ENCODE measurements around the gene MYH11.
"Not testable (repeated sequence)": the region's sequence is repeated elsewhere in the genome, so short reads cannot be mapped to it uniquely, and the experiment has no call there.

MYH11 gene

GRCh38 chr16:15704545-15704987 lies 152.3 kb downstream of the MYH11 start:
- H3K27me3 ChIP-seq (ENCODE audit: control insufficient read depth, insufficient read depth, low read length) = no peaks in the 10 kb centered on the region
- peak overlapping the region; percentile 35 for H3K27ac ChIP-seq (ENCODE audit: low read depth, low read length)
- no peak overlapping the region for H3K9ac ChIP-seq (ENCODE audit: low read length)
- H3K36me3 ChIP-seq (ENCODE audit: control insufficient read depth, insufficient read depth, low read length) = peaks cover 19% of the 10 kb centered on the region
- no peak overlapping the region for H3K4me3 ChIP-seq (ENCODE audit: low read length)
- no peaks in the 10 kb centered on the region for H3K4me1 ChIP-seq (ENCODE audit: control insufficient read depth, insufficient read depth, low read length)

- H3K9ac ChIP-seq (ENCODE audit: low read length) = no peak overlapping the region
- H3K4me3 ChIP-seq (ENCODE audit: low read length) = no peak overlapping the region
- H3K27me3 ChIP-seq (ENCODE audit: control insufficient read depth, insufficient read depth, low read length) = no peaks in the 10 kb centered on the region
- H3K4me1 ChIP-seq (ENCODE audit: control insufficient read depth, insufficient read depth, low read length) = no peaks in the 10 kb centered on the region
- peaks cover 18% of the 10 kb centered on the region for H3K36me3 ChIP-seq (ENCODE audit: control insufficient read depth, insufficient read depth, low read length)
- peak overlapping the region; percentile 50 for H3K27ac ChIP-seq (ENCODE audit: low read depth, low read length)
Observed at GRCh38 chr16:15703029-15703736, 153.6 kb downstream of the MYH11 start.

GRCh38 chr16:15701975-15702970 lies 154.6 kb downstream of the MYH11 start:
- no peak overlapping the region for H3K9ac ChIP-seq (ENCODE audit: low read length)
- H3K4me3 ChIP-seq (ENCODE audit: low read length) = no peak overlapping the region
- no peaks in the 10 kb centered on the region for H3K4me1 ChIP-seq (ENCODE audit: control insufficient read depth, insufficient read depth, low read length)
- H3K27me3 ChIP-seq (ENCODE audit: control insufficient read depth, insufficient read depth, low read length) = no peaks in the 10 kb centered on the region
- H3K27ac ChIP-seq (ENCODE audit: low read depth, low read length) = peak overlapping the region; percentile 50
- H3K36me3 ChIP-seq (ENCODE audit: control insufficient read depth, insufficient read depth, low read length) = peaks cover 17% of the 10 kb centered on the region

GRCh38 chr16:15701367-15701766 lies 155.5 kb downstream of the MYH11 start:
- Histone ChIP-seq H3K36me3 (ENCODE audit: control insufficient read depth, insufficient read depth, low read length) (peaks cover 17% of the 10 kb centered on the region), H3K27me3 (ENCODE audit: control insufficient read depth, insufficient read depth, low read length) (no peaks in the 10 kb centered on the region), H3K4me3 (ENCODE audit: low read length) (no peak overlapping the region), H3K27ac (ENCODE audit: low read depth, low read length) (peak overlapping the region; percentile 50), H3K4me1 (ENCODE audit: control insufficient read depth, insufficient read depth, low read length) (no peaks in the 10 kb centered on the region), H3K9ac (ENCODE audit: low read length) (no peak overlapping the region)

- Histone ChIP-seq H3K4me3 (ENCODE audit: low read length) (no peak overlapping the region), H3K27me3 (ENCODE audit: control insufficient read depth, insufficient read depth, low read length) (no peaks in the 10 kb centered on the region), H3K36me3 (ENCODE audit: control insufficient read depth, insufficient read depth, low read length) (peaks cover 19% of the 10 kb centered on the region), H3K9ac (ENCODE audit: low read length) (no peak overlapping the region), H3K4me1 (ENCODE audit: control insufficient read depth, insufficient read depth, low read length) (no peaks in the 10 kb centered on the region), H3K27ac (ENCODE audit: low read depth, low read length) (no peak overlapping the region)
Observed at GRCh38 chr16:15699819-15700218, 157.0 kb downstream of the MYH11 start.

GRCh38 chr16:15694499-15694898 lies 162.3 kb downstream of the MYH11 start:
- H3K4me1 ChIP-seq (ENCODE audit: control insufficient read depth, insufficient read depth, low read length) = no peaks in the 10 kb centered on the region
- no peak overlapping the region for H3K27ac ChIP-seq (ENCODE audit: low read depth, low read length)
- peaks cover 17% of the 10 kb centered on the region for H3K36me3 ChIP-seq (ENCODE audit: control insufficient read depth, insufficient read depth, low read length)
- H3K9ac ChIP-seq (ENCODE audit: low read length) = no peak overlapping the region
- no peaks in the 10 kb centered on the region for H3K27me3 ChIP-seq (ENCODE audit: control insufficient read depth, insufficient read depth, low read length)
- H3K4me3 ChIP-seq (ENCODE audit: low read length) = no peak overlapping the region

GRCh38 chr16:15692508-15692907 lies 164.3 kb downstream of the MYH11 start:
- H3K27me3 ChIP-seq (ENCODE audit: control insufficient read depth, insufficient read depth, low read length); H3K27ac ChIP-seq (ENCODE audit: low read depth, low read length); H3K4me1 ChIP-seq (ENCODE audit: control insufficient read depth, insufficient read depth, low read length); H3K4me3 ChIP-seq (ENCODE audit: low read length); H3K9ac ChIP-seq (ENCODE audit: low read length): not testable (repeated sequence)
- H3K36me3 ChIP-seq (ENCODE audit: control insufficient read depth, insufficient read depth, low read length) = peaks cover 19% of the 10 kb centered on the region

- Histone ChIP-seq H3K9ac (ENCODE audit: low read length) (no peak overlapping the region), H3K27me3 (ENCODE audit: control insufficient read depth, insufficient read depth, low read length) (no peaks in the 10 kb centered on the region), H3K4me3 (ENCODE audit: low read length) (no peak overlapping the region), H3K27ac (ENCODE audit: low read depth, low read length) (no peak overlapping the region), H3K36me3 (ENCODE audit: control insufficient read depth, insufficient read depth, low read length) (peaks cover 25% of the 10 kb centered on the region), H3K4me1 (ENCODE audit: control insufficient read depth, insufficient read depth, low read length) (no peaks in the 10 kb centered on the region)
Observed at GRCh38 chr16:15691046-15691445, 165.8 kb downstream of the MYH11 start.

- no peak overlapping the region for H3K4me3 ChIP-seq (ENCODE audit: low read length)
- peaks cover 23% of the 10 kb centered on the region for H3K36me3 ChIP-seq (ENCODE audit: control insufficient read depth, insufficient read depth, low read length)
- H3K27ac ChIP-seq (ENCODE audit: low read depth, low read length) = no peak overlapping the region
- H3K27me3 ChIP-seq (ENCODE audit: control insufficient read depth, insufficient read depth, low read length) = no peaks in the 10 kb centered on the region
- H3K4me1 ChIP-seq (ENCODE audit: control insufficient read depth, insufficient read depth, low read length) = no peaks in the 10 kb centered on the region
- no peak overlapping the region for H3K9ac ChIP-seq (ENCODE audit: low read length)
Observed at GRCh38 chr16:15690296-15690695, 166.5 kb downstream of the MYH11 start.

GRCh38 chr16:15689290-15689689 lies 167.5 kb downstream of the MYH11 start:
- Histone ChIP-seq H3K27me3 (ENCODE audit: control insufficient read depth, insufficient read depth, low read length) (no peaks in the 10 kb centered on the region), H3K9ac (ENCODE audit: low read length) (no peak overlapping the region), H3K36me3 (ENCODE audit: control insufficient read depth, insufficient read depth, low read length) (peaks cover 20% of the 10 kb centered on the region), H3K27ac (ENCODE audit: low read depth, low read length) (no peak overlapping the region), H3K4me1 (ENCODE audit: control insufficient read depth, insufficient read depth, low read length) (no peaks in the 10 kb centered on the region), H3K4me3 (ENCODE audit: low read length) (no peak overlapping the region)

GRCh38 chr16:15686287-15686686 lies 170.5 kb downstream of the MYH11 start:
- Histone ChIP-seq H3K4me1 (ENCODE audit: control insufficient read depth, insufficient read depth, low read length) (no peaks in the 10 kb centered on the region), H3K27me3 (ENCODE audit: control insufficient read depth, insufficient read depth, low read length) (no peaks in the 10 kb centered on the region)

GRCh38 chr16:15682105-15682570 lies 174.7 kb downstream of the MYH11 start:
- H3K36me3 ChIP-seq (ENCODE audit: control insufficient read depth, insufficient read depth, low read length) = peaks cover 17% of the 10 kb centered on the region
- H3K9ac ChIP-seq (ENCODE audit: low read length) = no peak overlapping the region
- no peak overlapping the region for H3K27ac ChIP-seq (ENCODE audit: low read depth, low read length)
- no peaks in the 10 kb centered on the region for H3K4me1 ChIP-seq (ENCODE audit: control insufficient read depth, insufficient read depth, low read length)
- H3K4me3 ChIP-seq (ENCODE audit: low read length) = no peak overlapping the region
- no peaks in the 10 kb centered on the region for H3K27me3 ChIP-seq (ENCODE audit: control insufficient read depth, insufficient read depth, low read length)

More at GRCh38 chr16:15686287-15686686, 170.5 kb downstream of the MYH11 start:
- Histone ChIP-seq H3K36me3 (ENCODE audit: control insufficient read depth, insufficient read depth, low read length) (peaks cover 16% of the 10 kb centered on the region), H3K27ac (ENCODE audit: low read depth, low read length) (no peak overlapping the region), H3K4me3 (ENCODE audit: low read length) (no peak overlapping the region), H3K9ac (ENCODE audit: low read length) (no peak overlapping the region)

All from rectal smooth muscle tissue (tissue), 1 donor.